Endothelial cell of umbilical vein (primary cell): ENCODE data around the gene NMT1.

ENCODE experiments used
- EZH2 ChIP-seq: IDR thresholded peaks from 2 replicates; pipeline ENCODE4 v1.6.1; 2012; ENCODE audit warnings: borderline replicate concordance, low read depth, mild to moderate bottlenecking, moderate library complexity, low read length, inconsistent platforms; ENCODE audit not compliant: severe bottlenecking
- POLR2A ChIP-seq: IDR thresholded peaks from 2 replicates; pipeline ENCODE4 v1.6.1; 2012; ENCODE audit warnings: low read depth, mild to moderate bottlenecking, control low read depth, low read length
- TF ChIP-seq, protein P1 (sequence below), 2 donors: IDR thresholded peaks; 1 replicate in 1 of 2; 2 replicates in 1 of 2; pipeline ENCODE4 v1.5.1; 2011; ENCODE audit warnings: low read length in 2 of 2, mild to moderate bottlenecking in 2 of 2, moderate library complexity in 2 of 2, control low read depth in 1 of 2, inconsistent platforms in 1 of 2, low read depth in 1 of 2; ENCODE audit not compliant: insufficient read depth in 1 of 2; ENCODE audit errors: extremely low read depth in 1 of 2

DNA sequence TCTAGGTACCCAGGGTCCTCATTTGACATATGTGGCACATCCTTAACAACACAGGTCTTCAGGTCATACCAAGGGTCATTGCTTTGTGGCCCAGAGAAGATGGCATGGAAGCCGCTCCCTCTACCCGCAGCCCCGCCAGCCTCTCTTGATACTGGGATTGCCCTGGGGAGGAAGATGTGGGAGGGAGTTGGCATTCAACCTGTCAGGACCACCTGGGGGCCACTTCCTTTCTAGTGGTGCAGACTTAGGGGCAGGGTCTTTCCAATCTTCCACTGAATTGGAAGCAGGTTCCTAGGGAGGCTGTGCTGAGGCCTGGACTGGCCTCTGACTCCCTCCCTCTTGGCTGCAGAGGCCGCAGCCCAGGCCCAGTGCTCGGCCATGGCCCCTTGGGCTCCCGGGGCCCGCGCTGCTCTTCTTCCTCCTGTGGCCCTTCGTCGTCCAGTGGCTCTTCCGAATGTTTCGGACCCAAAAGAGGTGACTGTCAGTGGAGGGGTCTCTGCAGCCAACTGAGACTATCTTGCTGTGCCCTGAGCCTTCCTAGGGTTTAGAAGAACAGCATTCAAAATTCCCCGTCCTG lies 82.1 kb downstream of the NMT1 start:
- TF ChIP-seq EZH2 (no peak), POLR2A (no peak)
- TF ChIP-seq, protein P1, sequence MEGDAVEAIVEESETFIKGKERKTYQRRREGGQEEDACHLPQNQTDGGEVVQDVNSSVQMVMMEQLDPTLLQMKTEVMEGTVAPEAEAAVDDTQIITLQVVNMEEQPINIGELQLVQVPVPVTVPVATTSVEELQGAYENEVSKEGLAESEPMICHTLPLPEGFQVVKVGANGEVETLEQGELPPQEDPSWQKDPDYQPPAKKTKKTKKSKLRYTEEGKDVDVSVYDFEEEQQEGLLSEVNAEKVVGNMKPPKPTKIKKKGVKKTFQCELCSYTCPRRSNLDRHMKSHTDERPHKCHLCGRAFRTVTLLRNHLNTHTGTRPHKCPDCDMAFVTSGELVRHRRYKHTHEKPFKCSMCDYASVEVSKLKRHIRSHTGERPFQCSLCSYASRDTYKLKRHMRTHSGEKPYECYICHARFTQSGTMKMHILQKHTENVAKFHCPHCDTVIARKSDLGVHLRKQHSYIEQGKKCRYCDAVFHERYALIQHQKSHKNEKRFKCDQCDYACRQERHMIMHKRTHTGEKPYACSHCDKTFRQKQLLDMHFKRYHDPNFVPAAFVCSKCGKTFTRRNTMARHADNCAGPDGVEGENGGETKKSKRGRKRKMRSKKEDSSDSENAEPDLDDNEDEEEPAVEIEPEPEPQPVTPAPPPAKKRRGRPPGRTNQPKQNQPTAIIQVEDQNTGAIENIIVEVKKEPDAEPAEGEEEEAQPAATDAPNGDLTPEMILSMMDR (IDR thresholded peaks at IDR 0.05; ENCODE audit: extremely low read depth in 1 of 2, insufficient read depth in 1 of 2, low read depth in 1 of 2, low read length in 2 of 2) = no peak
